MM.1S (cell line): ENCODE data around the gene TMEM263.
"Not testable (repeated sequence)": the region's sequence is repeated elsewhere in the genome, so short reads cannot be mapped to it uniquely, and the experiment has no call there.

Source experiments
- DNase-seq: peaks from one replicate; pipeline ENCODE4 v3.0.0-alpha.2; 2015
- H2AFZ ChIP-seq: fragments of 300-600 bp; sonication (generic); 2 replicates; pipeline ENCODE4 v1.6.0; 2016; ENCODE audit warnings: antibody characterized with exemption, low read length
- H3F3A ChIP-seq: fragments of 300-600 bp; sonication (generic); 2 replicates; pipeline ENCODE4 v1.6.1; 2016; ENCODE audit warnings: mild to moderate bottlenecking, antibody characterized with exemption, low read length, moderate library complexity, mixed read lengths; ENCODE audit not compliant: insufficient read depth
- H3K27ac ChIP-seq: fragments of 300-600 bp; sonication (generic); 2 replicates; pipeline ENCODE4 v1.5.1; 2016; ENCODE audit warnings: mild to moderate bottlenecking, low read length
- H3K27me3 ChIP-seq: fragments of 300-600 bp; sonication (generic); replicated peaks from 2 replicates; pipeline ENCODE4 v1.6.0; 2016; ENCODE audit warnings: low read length; ENCODE audit not compliant: insufficient read depth
- H3K36me3 ChIP-seq: fragments of 300-600 bp; sonication (generic); replicated peaks from 2 replicates; pipeline ENCODE4 v1.6.1; 2016; ENCODE audit warnings: mild to moderate bottlenecking, low read length, mixed read lengths; ENCODE audit not compliant: insufficient read depth
- H3K4me1 ChIP-seq: fragments of 300-600 bp; sonication (generic); 2 replicates; pipeline ENCODE4 v1.6.1; 2016; ENCODE audit warnings: low read length, mixed read lengths
- H3K4me2 ChIP-seq: fragments of 300-600 bp; sonication (generic); 2 replicates; pipeline ENCODE4 v1.6.0; 2016; ENCODE audit warnings: low read depth, low read length
- H3K4me3 ChIP-seq: fragments of 300-600 bp; sonication (generic); 2 replicates; pipeline ENCODE4 v1.5.1; 2016; ENCODE audit warnings: low read length, mixed read lengths
- H3K79me2 ChIP-seq: fragments of 300-600 bp; sonication (generic); 2 replicates; pipeline ENCODE4 v1.6.1; 2016; ENCODE audit warnings: mixed run types, low read length, mixed read lengths
- H3K9ac ChIP-seq: fragments of 300-600 bp; sonication (generic); 2 replicates; pipeline ENCODE4 v1.6.1; 2016; ENCODE audit warnings: low read length, mixed read lengths
- H3K9me2 ChIP-seq: fragments of 300-600 bp; sonication (generic); replicated peaks from 2 replicates; pipeline ENCODE4 v1.6.1; 2016; ENCODE audit warnings: mild to moderate bottlenecking, low read length, mixed read lengths; ENCODE audit not compliant: insufficient read depth
- H3K9me3 ChIP-seq: fragments of 300-600 bp; sonication (generic); replicated peaks from 2 replicates; pipeline ENCODE4 v1.6.1; 2016; ENCODE audit warnings: mild to moderate bottlenecking, low read length, mixed read lengths; ENCODE audit not compliant: insufficient read depth
- H4K20me1 ChIP-seq: fragments of 300-600 bp; sonication (generic); 2 replicates; pipeline ENCODE4 v1.6.1; 2016; ENCODE audit warnings: mild to moderate bottlenecking, low read length, moderate library complexity, mixed read lengths; ENCODE audit not compliant: insufficient read depth
- CTCF ChIP-seq: fragments of 300-600 bp; sonication (generic); IDR thresholded peaks from 2 replicates; pipeline ENCODE4 v1.5.1; 2016; ENCODE audit warnings: antibody characterized with exemption, low read length, mixed read lengths
- EZH2 ChIP-seq: fragments of 300-600 bp; sonication (generic); optimal IDR thresholded peaks from 2 replicates; pipeline ENCODE3; 2017; ENCODE audit warnings: low read depth, mild to moderate bottlenecking, antibody characterized with exemption, low read length, mixed read lengths
- EZH2phosphoT487 ChIP-seq: fragments of 300-600 bp; sonication (generic); IDR thresholded peaks from 2 replicates; pipeline ENCODE4 v1.6.1; 2018; ENCODE audit warnings: antibody characterized with exemption, low read length

The TMEM263 gene

DNA sequence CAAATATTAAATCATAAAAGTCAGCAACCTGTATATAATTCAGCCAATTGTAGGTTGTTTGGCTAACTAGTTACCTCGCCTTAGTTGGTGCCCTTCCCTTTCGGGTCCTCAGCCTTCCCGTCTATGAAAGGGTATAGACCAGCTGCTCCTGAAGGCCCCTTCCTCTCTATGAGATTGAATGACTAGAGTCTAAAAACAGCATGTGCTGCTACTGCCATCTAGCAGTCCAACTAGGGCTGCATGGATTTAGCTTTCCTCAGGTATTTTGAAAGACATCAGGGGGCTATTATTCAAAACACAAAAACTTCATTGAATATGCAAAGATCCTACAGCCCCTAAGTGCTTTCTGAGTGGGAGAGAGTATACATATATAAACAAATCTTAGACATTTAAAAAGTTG is 37.0 kb upstream of the TMEM263 start:
- Histone ChIP-seq H2AFZ (no peak overlapping the region), H3K4me2 (no peak overlapping the region), H3K9me2 (no peaks in the 10 kb centered on the region), H3K79me2 (no peaks in the 10 kb centered on the region), H3K27me3 (no peaks in the 10 kb centered on the region), H3F3A (no peaks in the 10 kb centered on the region), H3K4me3 (no peak overlapping the region), H3K9ac (no peak overlapping the region), H3K36me3 (no peaks in the 10 kb centered on the region), H3K9me3 (no peaks in the 10 kb centered on the region), H3K4me1 (peaks cover 11% of the 10 kb centered on the region), H4K20me1 (no peaks in the 10 kb centered on the region), H3K27ac (no peak overlapping the region)
- DNase-seq: peak; percentile 17
- TF ChIP-seq EZH2: no peak
- peak; percentile 64 for TF ChIP-seq CTCF
- no peak for TF ChIP-seq EZH2phosphoT487

DNA sequence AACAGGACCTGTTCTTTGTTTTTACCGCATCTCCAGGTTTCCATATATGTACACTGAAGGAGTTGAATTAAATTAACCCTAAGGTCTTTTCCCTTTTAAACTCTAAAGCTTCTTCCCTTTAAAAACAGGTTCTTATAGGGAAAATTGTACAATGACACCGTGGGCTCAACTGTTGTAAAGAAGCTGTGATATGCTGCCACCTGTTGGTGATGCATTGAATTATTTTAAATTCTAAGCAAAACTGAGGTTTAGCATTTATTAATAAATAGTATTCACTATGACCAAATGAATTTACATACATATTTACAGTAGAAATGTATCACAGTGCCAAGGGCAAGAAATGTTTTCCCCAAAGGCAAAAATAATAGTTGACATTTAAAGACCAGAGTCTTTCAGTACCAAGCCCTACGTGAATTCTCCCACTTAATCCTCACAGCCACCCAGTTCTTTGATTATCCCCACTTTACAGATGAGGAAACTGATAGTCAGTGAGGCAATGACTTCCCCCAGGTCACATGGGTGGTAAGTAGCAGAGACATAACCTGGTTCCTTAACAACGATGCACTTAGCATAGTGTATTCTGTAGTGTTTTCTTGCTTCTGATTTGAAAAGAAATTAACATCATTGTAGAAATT is 35.7 kb upstream of the TMEM263 start:
- H3K27me3 ChIP-seq: no peaks in the 10 kb centered on the region
- H2AFZ ChIP-seq: no peak overlapping the region
- H3K9ac ChIP-seq: no peak overlapping the region
- H3K9me3 ChIP-seq: no peaks in the 10 kb centered on the region
- H3K36me3 ChIP-seq: no peaks in the 10 kb centered on the region
- H3K4me3 ChIP-seq: no peak overlapping the region
- no peak overlapping the region for H3K27ac ChIP-seq
- H3K4me2 ChIP-seq: no peak overlapping the region
- no peaks in the 10 kb centered on the region for H3K79me2 ChIP-seq
- no peaks in the 10 kb centered on the region for H4K20me1 ChIP-seq
- TF ChIP-seq CTCF (peak; percentile 75), EZH2 (no peak)
- H3F3A ChIP-seq: no peaks in the 10 kb centered on the region
- H3K9me2 ChIP-seq: no peaks in the 10 kb centered on the region
- peak; percentile 57 for DNase-seq
- H3K4me1 ChIP-seq: peaks cover 6% of the 10 kb centered on the region

DNA sequence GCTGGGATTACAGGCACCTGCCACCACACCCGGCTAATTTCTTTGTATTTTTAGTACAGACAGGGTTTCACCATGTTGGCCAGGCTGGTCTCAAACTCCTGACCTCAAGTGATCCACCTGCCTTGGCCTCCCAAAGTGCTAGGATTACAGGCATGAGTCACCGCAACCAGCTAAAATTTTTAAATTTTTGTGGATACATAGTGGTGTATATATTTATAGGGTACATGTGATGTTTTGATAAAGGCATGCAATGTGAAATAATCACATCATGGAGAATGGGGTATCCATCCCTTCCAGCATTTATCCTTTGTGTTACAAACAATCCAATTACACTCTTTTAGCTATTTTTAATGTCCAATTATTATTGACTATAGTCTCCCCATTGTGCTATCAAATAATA is 33.7 kb upstream of the TMEM263 start:
- H3K9me3 ChIP-seq, H2AFZ ChIP-seq, H3K9ac ChIP-seq, H3K4me3 ChIP-seq, DNase-seq, H4K20me1 ChIP-seq, H3K9me2 ChIP-seq, H3K79me2 ChIP-seq, H3K4me1 ChIP-seq, H3K27ac ChIP-seq, H3K36me3 ChIP-seq, H3K27me3 ChIP-seq, H3F3A ChIP-seq, H3K4me2 ChIP-seq: not testable (repeated sequence)

- H3K4me2 ChIP-seq, H3K4me1 ChIP-seq, H3K4me3 ChIP-seq, H3K9me2 ChIP-seq, H3K79me2 ChIP-seq, H3K9ac ChIP-seq, H3K27ac ChIP-seq, H4K20me1 ChIP-seq, H3F3A ChIP-seq, H3K36me3 ChIP-seq, DNase-seq, H2AFZ ChIP-seq, H3K27me3 ChIP-seq, H3K9me3 ChIP-seq: not testable (repeated sequence)
Measured at GRCh38 chr12:106923594-106923993, 32.1 kb upstream of the TMEM263 start.
